Inflammatory macrophage treated with lipopolysaccharide for 1 hour (primary cell): Measurements from ENCODE around the gene COQ7.

Experiments
- DNase-seq, 2 donors: peaks; one replicate each; pipeline ENCODE4 v3.0.0-alpha.2; 2020 to 2022

COQ7 gene

DNA sequence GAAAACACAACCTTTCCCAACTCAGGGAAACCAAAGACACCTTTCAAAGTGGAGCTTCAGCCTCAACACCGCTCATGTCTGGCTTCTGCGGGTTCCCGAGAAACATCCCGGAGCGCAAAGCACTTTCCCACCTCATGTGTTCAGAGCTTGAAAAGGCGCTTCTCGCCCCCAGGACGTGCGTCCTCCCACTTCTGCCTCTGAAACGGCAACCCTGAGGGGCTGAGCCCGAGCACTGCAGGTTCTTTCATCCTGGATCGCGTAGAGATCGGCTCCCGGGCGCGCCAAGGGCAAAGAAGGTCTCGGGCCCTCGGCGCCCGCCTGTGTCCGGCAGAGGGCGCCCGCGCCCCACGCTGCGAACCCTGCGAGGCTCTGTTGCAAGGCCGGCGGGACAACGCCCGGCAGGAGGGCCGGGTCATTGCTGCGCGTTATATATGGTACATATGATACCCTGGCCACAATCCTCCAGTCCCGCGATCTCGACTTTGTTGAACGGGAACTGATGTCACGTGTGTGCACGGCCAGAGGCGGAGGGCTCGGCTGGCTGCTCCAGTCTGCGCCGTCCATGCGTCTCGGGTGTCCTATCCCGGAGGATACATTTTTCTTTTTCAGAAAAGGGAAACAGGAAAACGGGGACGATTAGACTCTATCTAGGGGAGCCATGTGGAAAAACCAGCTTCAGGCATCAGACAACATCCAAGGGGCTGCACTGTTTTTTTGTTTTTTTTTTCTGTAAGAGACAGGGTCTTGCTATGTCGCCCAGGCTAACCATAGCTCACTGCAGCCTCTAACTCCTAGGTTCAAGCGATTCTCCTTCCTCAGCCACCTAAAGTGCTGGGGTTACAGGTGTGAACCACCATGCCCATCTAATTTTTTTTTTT, 19.1 kb downstream of the COQ7 start:
- peak; percentile 89 to 95 for DNase-seq

DNA sequence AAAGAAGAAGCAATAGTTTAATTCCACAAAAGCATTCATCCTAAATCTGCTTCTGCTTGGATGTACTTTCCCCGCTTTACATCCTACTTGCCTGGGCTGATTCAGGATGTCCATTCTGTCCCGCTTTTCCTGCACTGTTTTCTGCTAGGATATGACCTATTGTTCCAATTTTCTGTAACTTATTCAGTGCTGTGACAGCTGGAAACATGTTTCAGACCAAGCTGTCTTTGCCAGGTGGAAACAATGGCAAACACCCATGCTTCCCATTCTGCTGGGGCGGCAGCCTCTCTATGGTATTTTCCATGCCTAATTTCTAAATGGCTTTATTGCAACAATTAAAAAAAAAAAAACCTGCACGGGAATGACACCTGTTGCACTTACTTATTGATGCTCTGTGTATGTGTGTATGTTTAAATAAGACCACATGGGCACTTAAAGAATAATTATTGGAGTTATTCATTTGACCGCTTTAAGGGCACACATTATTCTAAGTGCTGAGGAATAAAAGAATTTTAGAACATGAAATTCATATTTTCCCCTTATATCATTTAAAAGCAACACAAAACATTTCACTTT, 21.0 kb downstream of the COQ7 start:
- DNase-seq, result no peak

GRCh38 chr16:19089410-19089955, 22.1 kb downstream of the COQ7 start:
- DNase-seq, result no peak

GRCh38 chr16:19090916-19091315, 23.5 kb downstream of the COQ7 start:
- DNase-seq, result no peak

- DNase-seq, result no peak
These were observed 25.4 kb downstream of the COQ7 start for GRCh38 chr16:19092653-19093410.

- DNase-seq, result no peak
These were observed 26.5 kb downstream of the COQ7 start for GRCh38 chr16:19093631-19094541.

DNA sequence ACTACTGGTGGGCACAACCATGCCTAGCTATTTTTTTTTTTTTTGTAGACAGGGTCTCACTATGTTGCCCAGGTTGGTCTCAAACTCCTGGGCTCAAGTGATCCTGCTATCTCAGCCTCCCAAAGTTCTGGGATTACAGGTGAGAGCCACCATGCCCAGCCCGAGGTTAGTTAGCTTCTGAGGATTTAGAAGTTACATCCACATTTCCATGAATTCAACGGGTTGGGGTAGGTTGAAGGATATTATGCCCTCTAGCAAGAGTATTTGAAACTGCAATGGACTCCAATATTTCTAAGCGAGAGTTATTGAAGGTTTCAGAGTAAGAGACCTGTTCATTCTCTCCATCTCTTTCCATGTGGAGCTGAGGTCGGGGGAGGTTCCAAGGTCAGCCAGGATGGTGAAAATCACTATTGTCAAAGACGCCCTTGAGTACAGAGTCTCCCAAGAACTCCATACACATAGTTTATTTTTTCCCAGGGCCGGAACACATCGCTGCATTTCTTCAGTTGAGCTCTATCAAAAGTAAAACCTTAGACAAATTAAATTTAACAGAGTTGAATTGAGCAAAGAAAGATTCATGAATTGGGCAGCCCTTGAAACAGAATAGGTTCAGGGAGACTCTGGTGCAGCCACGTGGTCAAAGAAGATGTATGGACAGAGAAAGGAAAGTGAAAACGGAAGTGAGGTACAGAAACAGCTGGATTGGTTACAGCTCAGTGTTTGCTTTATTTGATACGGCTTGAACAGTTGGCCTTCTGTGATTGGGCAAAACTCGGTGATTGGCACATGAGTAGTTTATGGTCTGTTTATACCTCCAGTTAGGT, 27.3 kb downstream of the COQ7 start:
- DNase-seq, result peak; percentile 53 to 79

DNA sequence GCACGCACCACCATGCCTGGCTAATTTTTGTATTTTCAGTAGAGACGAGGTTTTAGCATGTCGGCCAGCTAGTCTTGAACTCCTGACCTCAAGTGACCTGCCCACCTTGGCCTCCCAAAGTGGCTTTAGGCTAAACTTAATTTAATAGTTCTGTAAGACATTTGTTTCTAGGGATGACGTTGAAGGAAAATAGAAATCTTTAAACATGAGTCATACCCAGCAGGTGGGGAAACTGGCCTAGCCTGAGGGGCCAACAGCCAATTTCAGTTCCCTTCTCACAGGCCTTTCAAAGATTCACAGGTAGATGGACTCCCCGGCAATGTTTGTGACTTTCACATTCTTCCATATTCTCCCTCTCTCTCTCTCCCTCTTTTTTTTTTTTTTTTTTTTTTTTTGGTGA, 28.2 kb downstream of the COQ7 start:
- DNase-seq, result no peak

- DNase-seq, result no peak
These were observed 30.8 kb downstream of the COQ7 start for GRCh38 chr16:19098173-19098572.

- no peak for DNase-seq
These were observed 34.9 kb downstream of the COQ7 start for GRCh38 chr16:19102187-19102872.

DNA sequence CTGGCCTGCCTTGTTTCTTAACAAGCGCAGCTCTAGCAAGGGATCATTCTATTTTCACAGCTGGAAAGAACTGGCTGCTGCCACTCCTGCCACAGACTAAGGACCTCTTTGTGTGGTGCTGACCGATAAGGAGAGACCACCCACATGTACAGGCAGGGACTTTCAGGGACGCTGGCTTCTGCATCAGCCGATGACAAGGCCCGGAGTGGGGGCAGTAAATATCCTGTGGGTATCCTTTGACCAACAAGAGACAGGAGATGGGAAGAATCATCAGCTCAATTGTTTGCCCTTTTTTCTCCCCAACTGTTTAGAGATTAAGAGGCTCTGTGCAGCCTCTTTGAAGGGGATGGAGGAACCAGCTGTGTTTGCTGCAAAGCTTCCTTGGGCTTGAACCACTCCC, 37.2 kb downstream of the COQ7 start:
- no peak for DNase-seq

DNA sequence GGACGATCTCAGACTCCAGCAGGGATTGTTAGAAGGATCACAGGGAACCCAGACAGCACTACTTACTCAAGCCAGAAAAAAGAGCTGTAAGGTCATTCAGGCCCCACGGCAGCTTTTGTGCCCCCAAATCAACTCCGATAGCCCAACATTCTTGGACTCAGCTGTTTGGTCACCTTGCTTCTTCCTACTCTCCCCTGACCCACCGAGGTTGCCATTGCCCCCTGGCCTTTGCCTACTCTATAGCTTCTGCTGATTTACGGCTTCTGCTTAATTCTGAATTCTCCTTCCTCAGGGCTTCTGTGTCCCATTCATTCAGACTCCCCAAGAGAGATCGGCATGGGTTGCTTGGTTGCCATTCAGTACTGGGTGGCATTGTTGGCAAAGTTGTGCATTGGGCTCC, 37.7 kb downstream of the COQ7 start:
- no peak for DNase-seq

DNA sequence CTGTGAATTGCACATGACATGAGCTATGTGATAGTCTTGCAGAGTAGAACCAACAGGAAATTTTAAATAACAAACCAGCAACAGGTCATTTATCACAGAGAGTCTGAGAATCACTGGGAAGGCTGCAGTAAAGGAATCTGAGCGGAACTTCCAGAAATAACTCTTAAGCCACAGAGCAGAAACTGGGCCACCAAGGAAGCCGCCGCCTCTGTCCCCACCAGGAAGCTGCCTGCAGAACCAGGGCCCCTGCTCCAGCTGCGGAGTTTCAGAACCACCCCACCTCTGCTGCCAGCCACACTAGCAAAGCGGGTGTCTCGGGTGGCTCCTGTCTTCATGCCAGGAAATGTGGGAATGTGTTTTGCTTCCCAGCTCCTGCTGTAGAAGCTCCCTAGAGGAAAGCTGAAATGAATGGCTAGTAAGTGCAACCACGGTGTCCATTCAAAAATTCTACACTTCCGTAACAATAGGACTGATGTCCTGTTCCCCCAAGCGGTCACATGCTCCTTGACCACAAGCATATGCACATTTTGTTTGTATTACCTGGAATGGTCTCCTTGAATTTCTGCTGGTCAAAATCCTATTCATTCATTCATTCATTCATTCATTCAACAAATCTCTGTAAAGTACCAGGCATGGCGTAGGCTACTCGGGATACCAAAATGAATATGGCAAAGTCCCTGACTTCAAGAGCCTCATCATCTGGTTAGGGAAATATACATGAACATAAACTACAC, 38.6 kb downstream of the COQ7 start:
- no peak for DNase-seq

- no peak for DNase-seq
These were observed 39.2 kb downstream of the COQ7 start for GRCh38 chr16:19106625-19107020.

- no peak for DNase-seq
These were observed 41.2 kb downstream of the COQ7 start for GRCh38 chr16:19108409-19109287.

DNA sequence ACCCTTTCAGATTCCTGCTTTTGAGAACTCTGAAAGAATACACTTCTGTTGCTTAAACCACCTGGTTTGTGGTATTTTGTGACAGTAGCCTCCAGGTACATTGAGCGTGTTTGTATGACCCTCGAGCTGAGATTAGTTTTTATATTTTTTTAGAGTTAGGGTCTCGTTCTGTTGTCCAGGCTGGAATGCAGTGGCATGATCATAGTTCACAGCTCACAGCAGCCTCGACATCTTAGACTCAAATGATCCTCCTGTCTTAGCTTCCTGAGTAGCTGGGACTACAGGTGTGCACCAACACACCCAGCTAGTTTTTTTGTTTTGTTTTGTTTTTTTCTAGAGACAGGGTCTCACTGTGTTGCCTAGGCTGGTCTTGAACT, 41.9 kb downstream of the COQ7 start:
- no peak for DNase-seq

- DNase-seq, result no peak
These were observed 43.3 kb downstream of the COQ7 start for GRCh38 chr16:19110537-19111360.

- no peak for DNase-seq
These were observed 44.6 kb downstream of the COQ7 start for GRCh38 chr16:19112099-19112407.
